Fibroblast of lung (primary cell): ENCODE data around the gene WDTC1.

Experiments
- EZH2 ChIP-seq: IDR thresholded peaks from 2 replicates; pipeline ENCODE4 v1.5.1; 2012; ENCODE audit warnings: low read length, control low read depth, mild to moderate bottlenecking; ENCODE audit errors: missing control alignments
- TF ChIP-seq, protein P1 (sequence below), 2 donors: IDR thresholded peaks in 1 of 2; conservative IDR thresholded peaks in 1 of 2; 1 replicate in 1 of 2; 2 replicates in 1 of 2; pipeline ENCODE4 v1.5.1; 2011 to 2012; ENCODE audit warnings: low read length in 2 of 2, control low read depth in 1 of 2, inconsistent platforms in 1 of 2, low read depth in 1 of 2, mild to moderate bottlenecking in 1 of 2

DNA sequence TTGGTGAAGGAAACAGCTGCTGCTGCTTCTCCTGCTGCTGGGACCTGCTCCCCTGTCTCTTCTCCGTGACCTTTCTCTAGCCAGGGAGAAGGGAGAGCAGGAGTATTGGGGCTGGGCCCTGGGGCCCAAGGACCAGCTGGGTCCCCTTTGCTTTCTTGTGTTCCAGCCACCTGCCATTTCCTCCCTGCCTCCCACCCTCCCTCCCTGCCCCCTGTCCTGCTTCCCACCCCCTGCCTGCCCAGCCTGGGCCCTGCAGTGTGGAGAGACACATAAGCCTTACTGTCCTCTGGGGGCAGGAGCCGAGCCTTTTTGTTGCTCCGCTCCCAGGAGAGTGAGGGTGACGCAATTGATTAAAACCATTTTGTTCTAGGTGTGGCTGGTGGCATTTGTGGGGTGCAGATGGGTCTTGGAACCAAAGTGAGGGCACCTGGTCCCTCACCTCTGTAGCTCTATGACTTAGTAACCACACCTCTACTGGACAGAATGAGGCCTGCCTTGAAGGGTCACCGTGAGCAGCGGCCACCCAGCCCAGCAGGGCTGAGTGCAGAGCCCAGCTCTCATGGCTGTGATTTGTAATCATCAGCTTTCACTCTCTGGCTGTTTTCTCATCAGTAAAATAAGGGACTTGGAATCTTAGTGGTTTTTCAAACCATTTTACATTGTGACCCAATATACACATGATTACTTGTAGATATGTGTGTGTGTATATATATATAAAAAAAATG is 73.6 kb downstream of the WDTC1 start:
- TF ChIP-seq, protein P1, sequence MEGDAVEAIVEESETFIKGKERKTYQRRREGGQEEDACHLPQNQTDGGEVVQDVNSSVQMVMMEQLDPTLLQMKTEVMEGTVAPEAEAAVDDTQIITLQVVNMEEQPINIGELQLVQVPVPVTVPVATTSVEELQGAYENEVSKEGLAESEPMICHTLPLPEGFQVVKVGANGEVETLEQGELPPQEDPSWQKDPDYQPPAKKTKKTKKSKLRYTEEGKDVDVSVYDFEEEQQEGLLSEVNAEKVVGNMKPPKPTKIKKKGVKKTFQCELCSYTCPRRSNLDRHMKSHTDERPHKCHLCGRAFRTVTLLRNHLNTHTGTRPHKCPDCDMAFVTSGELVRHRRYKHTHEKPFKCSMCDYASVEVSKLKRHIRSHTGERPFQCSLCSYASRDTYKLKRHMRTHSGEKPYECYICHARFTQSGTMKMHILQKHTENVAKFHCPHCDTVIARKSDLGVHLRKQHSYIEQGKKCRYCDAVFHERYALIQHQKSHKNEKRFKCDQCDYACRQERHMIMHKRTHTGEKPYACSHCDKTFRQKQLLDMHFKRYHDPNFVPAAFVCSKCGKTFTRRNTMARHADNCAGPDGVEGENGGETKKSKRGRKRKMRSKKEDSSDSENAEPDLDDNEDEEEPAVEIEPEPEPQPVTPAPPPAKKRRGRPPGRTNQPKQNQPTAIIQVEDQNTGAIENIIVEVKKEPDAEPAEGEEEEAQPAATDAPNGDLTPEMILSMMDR (conservative IDR thresholded peaks at IDR 0.05 in 1 of 2, IDR thresholded peaks at IDR 0.05 in 1 of 2; ENCODE audit: low read depth in 1 of 2, low read length in 2 of 2) = no peak
- TF ChIP-seq EZH2 = no peak
